NCI-H1930 (cell line): ENCODE data around the gene NEK7.

Source experiments
- DNase-seq, 2 experiments: peaks; one replicate each; lab custom pipeline; 2025; lab: John Stamatoyannopoulos, UW

The NEK7 gene

DNA sequence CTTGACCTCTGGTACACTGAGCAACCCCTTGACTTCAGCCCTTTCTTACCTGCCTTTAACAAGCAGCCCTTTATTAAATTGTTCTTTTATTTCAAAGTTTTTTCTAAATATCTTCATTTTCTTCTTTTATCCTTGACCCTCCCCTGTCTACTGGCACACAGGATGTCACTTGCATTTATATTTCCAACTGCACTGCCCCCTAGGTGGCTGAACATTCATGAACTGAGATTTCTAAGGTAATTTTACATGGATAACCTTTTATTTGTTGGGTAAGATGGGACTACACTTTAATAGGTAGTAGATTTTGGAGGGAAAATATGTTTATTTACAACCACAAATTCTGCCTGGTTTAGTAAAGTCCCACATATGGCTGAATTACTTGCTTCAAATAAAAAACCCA is 193.7 kb downstream of the NEK7 start:
- DNase-seq: no peak

DNA sequence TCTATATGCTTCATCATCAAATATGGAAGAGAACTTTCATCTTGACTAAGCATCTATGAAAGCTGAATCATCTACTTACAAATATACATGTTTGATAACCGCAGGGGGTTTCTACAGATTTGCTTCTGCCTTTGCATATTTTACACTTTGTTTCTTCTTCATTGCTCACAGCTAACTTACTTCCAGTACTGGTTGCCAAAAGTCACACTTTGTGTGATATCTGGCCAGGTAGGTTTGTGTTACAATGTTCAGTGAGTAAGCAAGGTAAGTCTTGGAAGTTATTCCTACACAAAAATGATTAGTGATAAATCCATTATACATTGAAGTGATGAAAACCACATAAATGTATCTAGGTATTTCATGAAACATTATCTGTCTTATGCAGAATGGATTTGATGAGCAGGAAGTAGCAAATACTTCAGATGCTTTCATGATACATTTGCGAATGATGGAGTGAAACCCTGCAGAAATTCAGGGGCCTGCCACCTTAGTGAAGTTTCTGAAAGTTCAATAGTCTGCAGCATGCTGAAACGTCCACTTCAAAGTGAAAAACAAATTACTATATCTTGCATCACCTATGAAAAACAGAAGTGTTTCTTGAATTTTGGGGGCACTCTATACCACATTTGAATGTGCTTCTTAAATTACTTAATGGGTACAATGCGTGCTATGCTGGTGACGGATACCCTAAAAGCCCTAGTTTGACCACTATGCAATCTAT is 196.3 kb downstream of the NEK7 start:
- DNase-seq: no peak

DNA sequence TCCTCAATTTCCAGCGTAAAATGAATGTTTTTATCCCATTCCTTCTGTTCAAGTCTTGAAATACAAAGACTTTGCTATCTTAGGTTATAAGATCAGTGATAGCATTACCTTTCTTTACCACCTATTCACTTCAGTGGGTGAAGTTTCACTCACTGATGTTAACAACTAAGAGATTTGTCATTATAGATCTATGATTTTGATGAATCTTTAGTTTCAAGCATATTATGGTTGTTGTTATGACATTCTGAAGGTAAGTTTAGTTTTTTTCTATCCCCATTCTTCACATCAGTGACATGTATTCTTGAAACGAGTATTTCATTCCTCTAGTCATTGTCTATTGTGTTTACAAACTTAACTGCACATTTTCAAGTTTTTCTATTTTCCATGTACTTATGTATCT is 201.1 kb downstream of the NEK7 start:
- DNase-seq: no peak

- no peak for DNase-seq
Measured at GRCh38 chr1:198359024-198359653, 202.3 kb downstream of the NEK7 start.

DNA sequence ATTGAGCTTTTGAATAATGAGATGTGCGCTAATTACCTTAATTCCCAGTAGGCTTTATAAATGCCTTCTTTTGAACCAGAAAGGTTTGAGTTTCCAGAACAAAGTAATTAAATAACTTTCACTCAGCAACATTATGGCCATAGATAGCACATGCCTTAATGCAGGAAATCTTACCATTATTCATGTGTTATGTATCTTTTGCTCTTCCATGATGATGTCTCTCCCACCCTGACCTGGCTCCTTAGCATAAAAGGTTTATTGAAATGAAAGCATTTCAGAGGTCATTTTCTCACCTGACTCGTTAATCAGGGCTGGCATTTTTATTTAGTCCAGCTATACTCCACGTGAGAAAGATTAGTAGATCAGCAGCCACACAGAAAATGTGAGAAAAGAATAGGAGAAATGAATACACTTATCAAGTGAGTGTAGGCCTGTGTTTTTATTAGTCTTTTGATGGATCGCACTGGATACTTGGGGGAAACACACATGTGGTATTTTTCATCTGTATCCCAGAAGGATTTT is 203.5 kb downstream of the NEK7 start:
- DNase-seq: no peak

- DNase-seq: no peak
Measured at GRCh38 chr1:198361237-198361767, 204.5 kb downstream of the NEK7 start.

- no peak for DNase-seq
Measured at GRCh38 chr1:198363625-198364151, 206.9 kb downstream of the NEK7 start.

GRCh38 chr1:198364471-198364870 is 207.7 kb downstream of the NEK7 start:
- DNase-seq: no peak

- no peak for DNase-seq
Measured at GRCh38 chr1:198367296-198367695, 210.5 kb downstream of the NEK7 start.

- DNase-seq: no peak
Measured at GRCh38 chr1:198370996-198371395, 214.2 kb downstream of the NEK7 start.
